Natural killer cell treated with Interleukin-12 subunit alpha and Interleukin-12 subunit beta and Interleukin-15 and Interleukin-18, amount 100 ng/mL, for 72 hours (primary cell): ENCODE results near the gene LBHD2. TPM values are rescaled to one million over a fixed set of nuclear protein-coding genes. Genes with fewer than 3 reads are reported as not detected.
"Not testable (repeated sequence)": the region's sequence is repeated elsewhere in the genome, so short reads cannot be mapped to it uniquely, and the experiment has no call there.

Experiments used
- ATAC-seq, 2 donors: fragments of 150-1000 bp; cut with Tn5 transposase in 1 of 2; sonication (Bioruptor Pico), chemical (Tn5 transposase) in 1 of 2; 2 replicates each; pipeline ENCODE4 v1.10.0; 2021
- DNase-seq: peaks from one replicate; pipeline ENCODE4 v3.0.0; 2022; ENCODE audit warnings: low spot score
- H3K27ac Mint-ChIP-seq, 2 donors: 1 replicate in 1 of 2; 2 replicates in 1 of 2; pipeline ENCODE4 v1.8.0; 2022; ENCODE audit warnings: mixed read lengths in 2 of 2, mild to moderate bottlenecking in 1 of 2, moderate library complexity in 1 of 2
- H3K27me3 Mint-ChIP-seq, 2 donors: 1 replicate in 1 of 2; 2 replicates in 1 of 2; pipeline ENCODE4 v1.8.0; 2022; ENCODE audit warnings: mixed read lengths in 2 of 2
- H3K36me3 Mint-ChIP-seq: one replicate; pipeline ENCODE4 v1.8.0; 2022; ENCODE audit warnings: mixed read lengths
- H3K4me1 Mint-ChIP-seq, 2 donors: 1 replicate in 1 of 2; 2 replicates in 1 of 2; pipeline ENCODE4 v1.8.0; 2022; ENCODE audit warnings: low read depth in 2 of 2, mixed read lengths in 2 of 2, mild to moderate bottlenecking in 1 of 2
- H3K4me3 Mint-ChIP-seq: one replicate; pipeline ENCODE4 v1.8.0; 2022; ENCODE audit warnings: mixed read lengths
- H3K9me3 Mint-ChIP-seq: 2 replicates; pipeline ENCODE4 v1.8.0; 2022; ENCODE audit warnings: mixed read lengths
- total RNA-seq, 2 donors: library from RNA; stranded (reverse); gene quantifications; one replicate each; pipeline ENCODE4 v1.2.3, GENCODE V29; 2022

The LBHD2 gene
- total RNA-seq, 2 donors from 2014 or later, result not detected

DNA sequence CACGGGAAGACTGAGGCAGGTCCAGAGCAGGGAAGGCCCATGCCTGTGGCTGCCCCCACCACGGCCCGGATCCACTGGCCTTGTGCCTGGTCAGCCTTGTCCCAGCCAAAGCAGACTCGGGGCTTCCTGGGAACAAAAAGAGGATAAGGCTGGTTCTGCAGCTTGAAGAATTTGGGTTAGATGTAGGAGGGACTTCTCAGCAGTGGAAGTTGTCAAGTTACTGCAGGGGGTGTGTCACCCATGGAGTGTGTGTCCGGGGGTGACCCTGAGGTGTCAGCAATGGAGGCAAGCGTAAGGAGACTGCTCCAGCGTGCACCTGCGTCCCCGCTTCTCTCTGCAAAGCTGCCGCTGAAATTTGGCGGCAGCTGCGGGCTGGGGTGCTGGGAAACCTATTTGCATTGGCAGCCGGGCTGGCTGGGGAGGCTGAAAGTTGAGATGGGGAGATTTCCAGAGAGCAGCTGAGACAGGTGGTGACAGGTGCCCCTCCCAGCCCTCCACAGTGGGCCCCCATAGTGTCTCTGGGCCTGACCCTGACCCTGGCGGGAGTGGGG lies 26.7 kb downstream of the LBHD2 start:
- peaks cover 6 to 17% of the 10 kb centered on the region in 2 donors for H3K4me1 Mint-ChIP-seq
- H3K27me3 Mint-ChIP-seq, result peaks cover 0 to 2% of the 10 kb centered on the region in 2 donors
- no peak for DNase-seq
- peak overlapping the region in 1 of 2 donors; percentile 84 for H3K27ac Mint-ChIP-seq
- H3K9me3 Mint-ChIP-seq, result no peaks in the 10 kb centered on the region
- no peak for ATAC-seq
- H3K4me3 Mint-ChIP-seq, result no peak overlapping the region
- H3K36me3 Mint-ChIP-seq, result no peaks in the 10 kb centered on the region

DNA sequence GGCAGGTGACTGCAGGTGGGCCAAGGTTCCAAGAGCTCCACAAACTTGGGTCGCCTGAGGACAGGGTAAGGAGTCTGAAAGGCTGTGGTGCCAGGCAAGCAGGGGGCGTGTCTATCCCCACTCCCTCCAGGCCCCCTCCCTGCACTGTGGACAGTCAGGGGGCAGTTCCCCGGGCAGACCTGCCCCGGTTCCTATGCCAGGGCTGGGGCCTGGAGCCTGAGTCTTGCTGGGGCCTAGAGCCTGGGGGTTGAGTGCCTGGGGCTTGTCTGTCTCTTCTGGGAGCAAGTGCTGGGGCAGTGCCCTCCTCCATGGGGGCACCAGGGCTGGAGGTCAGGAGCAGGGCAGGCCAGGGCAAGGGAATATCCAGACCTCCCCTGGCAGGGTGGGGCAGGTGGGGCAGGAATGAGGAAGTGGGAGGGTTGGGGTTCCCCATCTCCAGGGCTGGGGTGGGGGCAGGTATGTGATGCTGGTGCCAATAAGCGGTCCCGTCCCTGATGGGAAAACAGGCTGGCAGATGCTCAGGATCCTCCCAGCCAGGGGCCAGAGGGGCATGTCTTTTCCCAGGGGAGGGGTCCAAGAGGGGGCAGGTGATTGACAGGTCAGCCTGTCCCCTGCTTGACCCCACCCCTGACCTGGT lies 27.3 kb downstream of the LBHD2 start:
- DNase-seq, result no peak
- peaks cover 0 to 2% of the 10 kb centered on the region in 2 donors for H3K27me3 Mint-ChIP-seq
- H3K27ac Mint-ChIP-seq, result peak overlapping the region in 1 of 2 donors; percentile 84
- no peak overlapping the region for H3K4me3 Mint-ChIP-seq
- H3K36me3 Mint-ChIP-seq, result no peaks in the 10 kb centered on the region
- no peaks in the 10 kb centered on the region for H3K9me3 Mint-ChIP-seq
- no peak for ATAC-seq
- peaks cover 6 to 17% of the 10 kb centered on the region in 2 donors for H3K4me1 Mint-ChIP-seq

DNA sequence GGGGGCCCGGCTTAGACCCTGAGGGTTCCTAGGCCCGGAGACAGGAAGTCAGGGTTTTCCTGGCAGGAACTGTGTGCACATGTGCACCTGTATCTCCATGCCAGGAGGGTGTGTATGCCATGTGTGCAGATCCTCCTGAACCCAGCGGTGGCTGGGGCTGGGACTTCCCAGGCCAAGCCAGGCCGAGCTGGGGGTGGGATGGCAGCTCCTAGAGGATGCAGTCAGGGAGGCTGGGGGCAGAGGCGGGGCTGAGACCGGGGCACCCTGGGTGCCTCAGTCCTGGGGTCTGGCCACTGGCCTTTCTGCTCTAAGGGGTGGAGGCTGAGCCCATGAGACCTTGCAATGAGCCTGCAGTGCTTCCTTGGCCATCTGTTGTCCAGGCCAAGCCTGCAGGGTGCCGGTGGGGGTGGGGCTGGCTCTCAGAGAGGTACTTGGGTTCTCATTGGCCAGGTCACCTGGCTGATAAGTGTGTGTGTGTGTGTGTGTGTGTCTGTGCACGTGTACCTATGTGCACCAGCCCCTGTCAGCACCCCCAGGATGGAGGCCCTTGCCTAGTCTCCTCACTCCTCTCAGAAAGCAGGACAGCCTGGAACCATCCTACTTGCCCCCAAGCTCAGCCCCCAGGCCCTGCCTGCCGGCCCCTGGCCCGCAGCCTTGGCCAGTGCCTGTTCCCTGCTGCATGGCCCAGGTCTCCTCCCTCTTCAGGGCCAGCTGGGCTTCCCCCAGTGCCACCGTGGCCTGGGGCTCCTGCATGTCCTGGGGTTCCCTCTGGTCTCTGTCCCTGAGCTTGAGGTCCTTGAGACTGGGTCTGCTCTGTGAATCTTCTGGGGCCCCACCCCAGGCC lies 28.6 kb downstream of the LBHD2 start:
- Mint-ChIP-seq H3K9me3 (no peaks in the 10 kb centered on the region), H3K36me3 (no peaks in the 10 kb centered on the region), H3K27me3 (peaks cover 0 to 2% of the 10 kb centered on the region in 2 donors), H3K27ac (no peak overlapping the region), H3K4me1 (peaks cover 6 to 17% of the 10 kb centered on the region in 2 donors), H3K4me3 (no peak overlapping the region)
- no peak for DNase-seq
- no peak for ATAC-seq

DNA sequence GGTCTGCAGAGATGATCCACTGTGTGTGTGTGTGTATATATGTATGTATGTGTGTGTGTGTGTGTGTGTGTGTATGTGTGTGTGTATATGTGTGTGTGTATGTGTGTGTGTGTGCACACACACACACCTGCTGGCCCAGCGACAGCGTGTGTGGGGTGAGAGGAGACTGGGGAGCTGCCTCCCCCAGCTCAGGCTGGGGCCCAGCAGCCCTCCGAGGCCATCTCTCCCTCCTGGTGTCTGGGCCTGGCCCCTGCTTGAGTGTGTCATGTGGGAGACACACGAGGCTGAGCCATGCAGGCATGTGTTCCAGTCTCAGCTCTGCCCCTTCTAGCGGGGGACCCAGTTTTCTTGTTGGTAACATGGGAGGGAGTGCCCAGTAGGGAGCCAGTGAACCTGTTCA lies 29.3 kb downstream of the LBHD2 start:
- Mint-ChIP-seq H3K9me3 (no peaks in the 10 kb centered on the region), H3K27me3 (peaks cover 0 to 2% of the 10 kb centered on the region in 2 donors), H3K36me3 (no peaks in the 10 kb centered on the region), H3K27ac (no peak overlapping the region), H3K4me1 (peaks cover 6 to 17% of the 10 kb centered on the region in 2 donors), H3K4me3 (no peak overlapping the region)
- ATAC-seq, result no peak
- no peak for DNase-seq

DNA sequence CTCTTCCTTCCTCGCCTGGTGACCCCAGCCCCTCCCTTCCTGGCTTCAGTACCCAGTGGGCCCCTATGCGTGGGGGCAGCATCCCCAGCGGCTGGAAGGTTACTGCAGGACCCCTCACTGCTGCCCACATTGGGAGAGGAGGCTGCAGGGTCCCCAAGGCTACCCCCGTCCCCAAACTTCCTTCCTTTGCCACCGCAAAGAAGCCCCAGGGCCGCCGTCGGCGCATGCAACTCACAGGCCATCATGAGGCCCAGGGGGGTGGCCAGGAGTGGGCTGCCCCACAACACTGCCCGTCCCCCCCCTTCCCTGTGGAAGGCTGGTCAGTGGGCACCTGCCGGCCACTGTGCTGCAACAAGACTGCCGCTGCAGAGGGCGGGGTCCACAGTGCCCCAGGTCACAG lies 29.8 kb downstream of the LBHD2 start:
- Mint-ChIP-seq H3K27me3 (peaks cover 0 to 3% of the 10 kb centered on the region in 2 donors), H3K4me3 (no peak overlapping the region), H3K27ac (no peak overlapping the region), H3K36me3 (no peaks in the 10 kb centered on the region), H3K9me3 (no peaks in the 10 kb centered on the region), H3K4me1 (peaks cover 6 to 16% of the 10 kb centered on the region in 2 donors)
- DNase-seq (no peak), ATAC-seq (no peak)

DNA sequence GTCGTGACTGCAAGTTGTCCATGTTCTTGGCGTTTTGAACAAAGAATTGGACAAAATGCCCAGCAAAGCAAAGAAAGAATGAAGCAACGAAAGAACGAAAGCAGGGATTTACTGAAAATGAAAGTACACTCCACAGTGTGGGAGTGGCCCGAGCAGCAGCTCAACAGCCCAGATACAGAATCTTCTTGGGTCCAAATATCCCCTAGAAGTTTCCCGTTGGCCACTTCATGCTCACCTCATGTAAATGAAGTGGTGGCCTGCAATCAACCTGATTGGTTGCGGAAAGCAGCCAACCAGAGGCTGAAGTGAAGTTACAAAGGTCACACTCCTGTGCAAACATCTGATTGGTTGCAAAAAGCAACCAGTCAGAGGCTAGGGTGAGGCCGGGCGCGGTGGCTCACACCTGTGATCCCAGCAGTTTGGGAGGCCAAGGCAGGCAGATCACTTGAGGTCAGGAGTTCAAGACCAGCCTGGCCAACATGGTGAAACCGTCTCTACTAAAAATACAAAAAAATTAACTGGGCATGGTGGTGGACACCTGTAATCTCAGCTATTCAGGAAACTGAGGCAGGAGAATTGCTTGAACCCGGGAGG lies 31.2 kb downstream of the LBHD2 start:
- H3K36me3 Mint-ChIP-seq, DNase-seq, H3K27me3 Mint-ChIP-seq, H3K9me3 Mint-ChIP-seq: not testable (repeated sequence)
- ATAC-seq, result peak in 1 of 2 donors; percentile 66
- peak overlapping the region; percentile 25 for H3K4me3 Mint-ChIP-seq
- peak overlapping the region in 1 of 2 donors; percentile 46 for H3K27ac Mint-ChIP-seq
- peaks cover 6 to 14% of the 10 kb centered on the region in 2 donors for H3K4me1 Mint-ChIP-seq

DNA sequence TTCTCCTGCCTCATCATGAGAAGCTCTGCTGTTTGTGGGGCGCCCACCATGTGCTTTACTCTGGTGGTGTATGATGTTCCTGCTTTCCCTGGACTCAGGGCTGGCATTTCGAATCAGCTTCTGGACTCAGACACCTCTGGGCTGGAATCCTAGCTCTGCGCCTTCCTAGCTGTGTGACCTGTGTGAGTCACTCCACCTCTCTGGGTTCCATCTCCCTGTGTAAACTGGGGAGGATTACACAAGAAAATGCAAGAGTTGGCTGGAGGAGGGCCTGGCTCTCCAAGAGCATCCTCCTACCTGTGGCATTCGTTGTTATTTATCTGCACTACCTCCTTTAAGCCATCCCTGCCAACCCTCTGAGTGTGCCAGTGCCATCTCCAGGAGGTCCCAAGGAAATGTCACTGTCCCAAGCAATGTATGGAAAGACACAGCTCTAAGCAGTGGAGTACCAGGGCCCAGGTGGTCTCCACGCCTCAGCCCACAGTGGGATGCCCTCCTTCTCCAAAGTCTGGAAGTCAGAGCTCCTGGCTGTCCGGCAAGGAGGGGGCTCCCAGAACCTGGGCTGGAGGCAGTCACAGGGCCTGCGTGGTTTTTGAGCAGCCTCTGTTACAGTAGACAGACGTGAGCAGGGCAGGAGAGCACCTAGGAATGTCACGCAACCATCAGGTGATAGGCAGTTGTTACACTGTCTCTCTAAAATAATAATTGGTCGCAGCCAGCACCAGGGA lies 32.0 kb downstream of the LBHD2 start:
- peaks cover 12 to 13% of the 10 kb centered on the region in 2 donors for H3K27me3 Mint-ChIP-seq
- H3K9me3 Mint-ChIP-seq, result no peaks in the 10 kb centered on the region
- no peak overlapping the region for H3K27ac Mint-ChIP-seq
- H3K36me3 Mint-ChIP-seq, result no peaks in the 10 kb centered on the region
- DNase-seq (no peak), ATAC-seq (no peak)
- H3K4me1 Mint-ChIP-seq, result peaks cover 6 to 10% of the 10 kb centered on the region in 2 donors
- no peak overlapping the region for H3K4me3 Mint-ChIP-seq

DNA sequence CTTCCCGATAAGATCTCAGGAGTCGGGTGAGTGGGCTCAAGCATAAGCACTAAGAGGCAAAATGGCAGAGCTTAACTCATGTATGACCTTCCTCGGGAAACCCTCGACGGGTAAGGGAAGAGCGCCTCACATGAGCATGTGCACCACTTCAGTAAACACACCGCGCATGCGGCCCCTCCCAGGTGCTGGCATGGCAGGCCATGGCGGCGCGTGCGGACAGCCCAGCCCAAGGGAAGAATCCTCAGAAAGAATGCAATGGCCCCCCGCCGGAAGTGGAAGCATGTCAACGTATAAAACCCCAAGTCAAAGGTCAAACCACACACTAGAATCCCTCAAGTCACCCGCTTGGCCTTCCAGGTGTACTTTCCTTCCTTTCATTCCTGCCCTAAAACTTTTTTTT lies 32.6 kb downstream of the LBHD2 start:
- no peak overlapping the region for H3K4me3 Mint-ChIP-seq
- peaks cover 13 to 14% of the 10 kb centered on the region in 2 donors for H3K27me3 Mint-ChIP-seq
- H3K27ac Mint-ChIP-seq, result no peak overlapping the region
- no peaks in the 10 kb centered on the region for H3K9me3 Mint-ChIP-seq
- no peaks in the 10 kb centered on the region for H3K36me3 Mint-ChIP-seq
- ATAC-seq (no peak), DNase-seq (no peak)
- peaks cover 6 to 10% of the 10 kb centered on the region in 2 donors for H3K4me1 Mint-ChIP-seq

DNA sequence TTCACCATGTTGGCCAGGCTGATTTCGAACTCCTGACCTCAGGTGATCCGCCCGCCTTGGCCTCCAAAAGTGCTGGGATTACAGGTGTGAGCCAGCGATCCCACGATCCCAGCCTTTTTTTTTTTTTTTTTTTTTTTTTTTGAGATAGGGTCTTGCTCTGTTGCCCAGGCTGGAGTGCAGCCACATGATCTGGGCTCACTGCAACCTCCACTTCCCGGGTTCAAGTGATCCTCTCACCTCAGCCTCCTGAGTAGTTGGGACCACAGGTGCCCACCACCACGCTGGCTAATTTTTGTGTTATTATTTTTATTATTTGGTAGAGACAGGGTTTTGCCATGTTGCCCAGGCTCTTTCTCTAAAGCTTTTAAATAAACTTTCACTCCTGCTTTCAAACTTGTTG lies 33.5 kb downstream of the LBHD2 start:
- H3K36me3 Mint-ChIP-seq, H3K4me3 Mint-ChIP-seq, H3K27ac Mint-ChIP-seq, H3K9me3 Mint-ChIP-seq, ATAC-seq, DNase-seq: not testable (repeated sequence)
- Mint-ChIP-seq H3K4me1 (peaks cover 6 to 13% of the 10 kb centered on the region in 2 donors), H3K27me3 (peaks cover 13 to 14% of the 10 kb centered on the region in 2 donors)

DNA sequence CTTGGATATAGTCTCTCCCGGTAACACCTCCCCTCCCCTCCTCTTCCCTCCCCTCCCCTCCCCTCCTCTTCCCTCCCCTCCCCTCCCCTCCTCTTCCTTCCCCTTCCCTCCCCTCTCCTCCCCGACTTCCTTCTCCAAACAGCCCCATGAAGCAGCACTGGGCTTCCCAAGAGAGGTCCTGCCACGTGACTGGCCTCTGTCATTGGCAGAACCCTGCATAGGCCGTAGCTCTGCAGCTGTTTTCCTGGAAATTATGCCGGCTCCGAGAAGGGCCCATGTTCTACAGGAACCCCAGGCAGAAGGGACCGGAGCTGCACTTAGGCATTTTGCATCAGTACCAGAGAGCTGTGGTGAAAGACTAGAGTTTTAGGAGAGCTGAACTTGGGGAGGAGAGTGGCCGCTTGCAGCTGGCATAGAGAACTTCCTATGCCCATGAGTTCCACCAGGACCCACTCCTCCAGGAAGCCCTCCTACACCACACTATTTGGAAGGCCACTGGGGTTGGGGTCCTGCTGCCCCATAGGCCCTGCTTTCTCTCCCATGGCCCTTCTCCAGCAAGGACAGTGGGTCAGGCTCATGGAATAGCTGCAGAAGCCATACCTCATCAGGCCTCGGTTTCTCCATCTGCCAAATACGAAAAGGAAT lies 34.1 kb downstream of the LBHD2 start:
- DNase-seq, result no peak
- peaks cover 6 to 11% of the 10 kb centered on the region in 2 donors for H3K4me1 Mint-ChIP-seq
- H3K27ac Mint-ChIP-seq, result no peak overlapping the region
- ATAC-seq, result no peak
- no peak overlapping the region for H3K4me3 Mint-ChIP-seq
- peaks cover 13 to 14% of the 10 kb centered on the region in 2 donors for H3K27me3 Mint-ChIP-seq
- H3K36me3 Mint-ChIP-seq, result no peaks in the 10 kb centered on the region
- no peaks in the 10 kb centered on the region for H3K9me3 Mint-ChIP-seq

DNA sequence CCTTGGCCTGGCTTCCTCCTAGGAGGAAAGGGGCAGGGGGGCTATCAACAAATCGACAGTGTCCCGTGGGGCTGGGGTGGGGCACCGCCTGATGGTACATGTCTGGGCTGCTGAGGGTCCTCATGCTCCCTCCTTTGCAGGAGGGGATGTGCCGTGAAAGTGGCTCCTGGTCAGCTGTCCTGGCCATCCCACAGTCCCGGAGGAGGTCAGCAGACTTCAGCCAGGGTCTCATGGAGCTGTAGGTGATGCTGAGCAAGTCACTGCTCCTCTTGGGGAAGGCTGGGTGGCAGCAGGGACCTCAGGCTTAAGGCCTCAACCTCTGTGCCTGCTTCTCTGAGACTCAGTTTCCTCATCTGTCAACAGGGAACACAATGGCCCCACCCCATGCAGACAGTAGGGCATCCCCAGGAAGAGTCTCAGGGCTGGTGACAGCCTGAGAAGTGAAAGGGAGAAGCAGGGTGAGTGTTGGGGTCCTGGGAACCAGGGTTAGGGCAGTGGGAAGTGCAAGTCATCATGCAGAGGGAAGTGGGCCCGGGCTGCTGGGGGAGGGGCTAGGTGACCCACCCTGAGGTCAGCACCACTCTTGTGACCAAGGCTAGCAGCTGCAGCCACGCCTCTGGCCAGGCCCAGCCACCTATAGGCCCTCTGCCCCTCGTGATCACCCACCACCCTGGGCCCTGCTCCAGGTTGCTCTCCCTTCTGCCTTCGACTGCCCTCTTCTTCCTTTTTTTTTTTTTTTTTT lies 34.8 kb downstream of the LBHD2 start:
- Mint-ChIP-seq H3K4me3 (no peak overlapping the region), H3K9me3 (no peaks in the 10 kb centered on the region), H3K4me1 (peaks cover 6 to 9% of the 10 kb centered on the region in 2 donors), H3K36me3 (no peaks in the 10 kb centered on the region), H3K27me3 (peaks cover 13 to 14% of the 10 kb centered on the region in 2 donors), H3K27ac (no peak overlapping the region)
- ATAC-seq, result peak in 1 of 2 donors; percentile 26
- no peak for DNase-seq

DNA sequence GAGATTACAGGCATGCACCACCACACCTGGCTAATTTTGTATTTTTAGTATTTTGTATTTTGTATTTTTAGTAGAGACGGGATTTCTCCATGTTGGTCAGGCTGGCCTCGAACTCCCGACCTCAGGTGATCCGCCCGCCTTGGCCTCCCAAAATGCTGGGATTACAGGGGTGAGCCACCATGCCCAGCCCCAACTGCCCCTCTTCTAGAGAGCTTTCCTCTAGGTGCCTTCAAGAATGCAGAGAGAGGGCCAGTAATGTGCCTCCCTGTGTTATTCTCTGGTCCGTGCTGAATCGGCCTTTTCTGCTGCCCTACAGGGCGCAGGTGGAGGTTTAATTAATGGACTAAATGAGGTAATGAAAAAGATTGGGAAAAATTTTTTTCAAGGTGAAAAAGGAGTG lies 35.5 kb downstream of the LBHD2 start:
- H3K9me3 Mint-ChIP-seq, H3K36me3 Mint-ChIP-seq, H3K4me3 Mint-ChIP-seq, H3K27ac Mint-ChIP-seq, ATAC-seq, DNase-seq: not testable (repeated sequence)
- H3K27me3 Mint-ChIP-seq, result peaks cover 18% of the 10 kb centered on the region in 2 donors
- peaks cover 6 to 13% of the 10 kb centered on the region in 2 donors for H3K4me1 Mint-ChIP-seq
